Measurements from ENCODE around the gene ALOX12.

The ALOX12 gene

GRCh38 chr17:7002288-7003047 lies 6.6 kb downstream of the ALOX12 start:
- DNase-seq: no peak

GRCh38 chr17:7003745-7004144 lies 7.9 kb downstream of the ALOX12 start:
- no peak for DNase-seq

GRCh38 chr17:7004398-7005253 lies 8.8 kb downstream of the ALOX12 start:
- no peak for DNase-seq

GRCh38 chr17:7005716-7006115 lies 9.9 kb downstream of the ALOX12 start:
- DNase-seq: no peak

DNA sequence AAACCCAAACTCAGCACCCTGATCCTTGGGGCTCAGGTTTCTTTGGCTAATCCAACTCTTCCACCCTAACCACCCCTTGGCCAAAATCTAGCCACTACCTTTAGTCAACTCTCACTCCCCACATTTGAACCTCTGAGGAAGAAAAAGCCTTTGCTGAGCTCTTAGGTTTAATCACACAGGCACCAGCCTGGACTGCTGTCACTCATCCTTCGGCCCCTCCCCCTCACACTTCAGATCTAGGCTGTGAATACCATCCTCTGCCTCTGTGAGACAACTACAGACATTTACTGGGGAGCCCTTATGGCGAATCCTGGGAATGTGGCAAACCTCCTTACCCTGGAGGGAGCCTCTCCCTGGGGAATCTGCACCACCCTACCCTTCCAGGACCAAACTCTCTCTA lies 11.3 kb downstream of the ALOX12 start:
- DNase-seq: no peak

DNA sequence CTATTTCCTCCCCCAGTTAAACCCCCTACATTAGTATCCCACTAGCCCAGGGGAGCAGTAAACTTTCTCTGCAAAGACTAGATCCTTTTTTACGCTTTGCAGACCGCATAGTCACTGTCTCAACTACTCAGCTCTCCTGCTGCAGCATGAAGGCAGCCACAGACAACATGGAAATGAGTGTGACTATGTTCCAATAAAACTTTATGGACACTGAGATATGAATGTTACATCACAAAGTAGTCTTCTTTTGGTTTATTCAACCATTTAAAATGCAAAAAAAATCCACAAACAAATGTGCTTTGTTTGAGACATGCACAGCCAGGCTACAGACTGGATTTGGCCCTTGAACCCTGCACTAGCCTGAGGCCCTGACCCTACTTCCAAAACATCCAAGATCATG lies 14.7 kb downstream of the ALOX12 start:
- DNase-seq: no peak

DNA sequence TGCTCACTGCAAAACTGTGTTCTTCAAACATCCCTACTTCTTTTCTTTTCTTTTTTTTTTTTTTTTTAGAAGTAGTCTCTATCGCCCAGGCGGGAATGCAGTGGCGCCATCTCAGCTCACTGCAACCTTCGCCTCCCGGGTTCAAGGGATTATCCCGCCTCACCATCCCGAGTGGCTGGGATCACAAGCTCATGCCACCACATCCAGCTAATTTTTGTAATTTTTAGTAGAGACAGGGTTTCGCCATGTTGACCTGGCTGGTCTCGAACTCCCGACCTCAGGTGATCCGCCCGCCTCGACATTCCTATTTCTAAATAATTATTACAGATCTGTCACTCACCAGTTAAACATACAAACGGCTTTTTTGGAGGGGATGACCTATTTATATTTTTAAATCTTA lies 15.6 kb downstream of the ALOX12 start:
- no peak for DNase-seq

- no peak for DNase-seq
Observed at GRCh38 chr17:7011942-7012254, 16.0 kb downstream of the ALOX12 start.

DNA sequence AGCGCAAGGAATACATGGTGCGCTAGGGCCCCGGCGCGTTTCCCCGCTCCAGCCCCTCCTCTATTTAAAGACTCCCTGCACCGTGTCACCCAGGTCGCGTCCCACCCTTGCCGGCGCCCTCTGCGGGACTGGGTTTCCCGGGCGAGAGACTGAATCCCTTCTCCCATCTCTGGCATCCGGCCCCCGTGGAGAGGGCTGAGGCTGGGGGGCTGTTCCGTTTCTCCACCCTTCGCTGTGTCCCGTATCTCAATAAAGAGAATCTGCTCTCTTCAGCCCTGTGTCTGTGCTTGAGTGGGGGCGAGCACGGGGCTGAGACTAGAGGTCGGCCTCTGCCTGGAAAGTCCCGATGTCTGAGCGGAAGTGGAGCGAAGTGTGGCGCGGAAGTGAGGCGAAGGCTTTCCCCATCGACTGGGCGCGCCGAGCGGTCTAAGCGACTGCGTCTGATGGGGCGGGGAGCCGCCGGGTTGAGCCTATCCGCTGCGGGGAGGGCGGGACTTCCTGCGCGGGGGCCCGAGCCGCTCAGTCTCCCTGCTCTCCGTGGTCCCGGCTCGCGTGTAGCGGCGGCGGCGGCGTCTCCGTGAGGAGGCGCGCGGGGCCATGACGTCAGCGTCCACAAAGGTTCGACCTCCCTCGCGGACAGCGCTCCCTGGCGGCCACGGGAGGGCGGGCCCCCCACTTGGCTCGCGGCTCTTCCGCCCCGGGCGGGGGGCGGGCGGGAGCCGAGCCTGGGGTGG lies 18.6 kb downstream of the ALOX12 start:
- DNase-seq: peak; percentile 97

- DNase-seq: peak; percentile 79
Observed at GRCh38 chr17:7014995-7015958, 19.4 kb downstream of the ALOX12 start.

DNA sequence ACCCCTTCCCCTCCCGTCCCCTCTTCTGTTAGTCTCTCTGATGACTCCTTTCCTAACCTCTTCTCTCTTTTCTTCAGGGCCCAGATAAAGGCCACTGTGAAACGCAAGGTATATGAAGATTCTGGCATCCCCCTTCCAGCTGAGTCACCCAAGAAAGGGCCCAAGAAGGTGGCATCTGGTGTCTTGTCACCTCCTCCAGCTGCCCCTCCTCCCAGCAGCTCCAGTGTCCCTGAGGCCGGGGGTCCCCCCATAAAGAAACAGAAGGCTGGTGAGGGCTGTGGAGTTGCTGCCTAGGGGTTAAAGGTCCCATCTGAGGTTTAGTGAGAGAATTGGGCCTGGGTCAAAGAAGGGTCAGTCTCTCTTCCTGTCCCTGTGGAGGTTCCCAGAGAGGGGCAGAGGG lies 20.6 kb downstream of the ALOX12 start:
- DNase-seq: no peak

- DNase-seq: no peak
Observed at GRCh38 chr17:7016886-7017826, 21.3 kb downstream of the ALOX12 start.

DNA sequence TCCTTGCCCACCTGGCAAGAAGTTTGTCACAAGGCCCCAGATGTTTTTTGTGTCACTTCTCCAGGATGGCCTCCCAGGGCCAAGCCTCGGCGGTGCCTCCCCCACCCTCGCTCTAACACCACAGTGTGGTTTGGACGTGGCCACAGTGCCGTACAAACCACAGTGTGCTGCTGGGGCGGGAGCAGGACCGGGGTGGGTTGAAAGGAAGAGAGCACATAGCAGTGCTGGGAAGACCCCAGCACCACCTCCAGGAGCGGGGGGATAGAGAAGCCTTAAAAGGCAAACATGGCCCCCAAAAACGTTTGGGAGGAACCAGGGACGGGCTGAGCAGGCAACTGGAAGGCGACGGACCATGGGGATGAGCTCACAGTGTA lies 22.0 kb downstream of the ALOX12 start:
- DNase-seq: no peak

DNA sequence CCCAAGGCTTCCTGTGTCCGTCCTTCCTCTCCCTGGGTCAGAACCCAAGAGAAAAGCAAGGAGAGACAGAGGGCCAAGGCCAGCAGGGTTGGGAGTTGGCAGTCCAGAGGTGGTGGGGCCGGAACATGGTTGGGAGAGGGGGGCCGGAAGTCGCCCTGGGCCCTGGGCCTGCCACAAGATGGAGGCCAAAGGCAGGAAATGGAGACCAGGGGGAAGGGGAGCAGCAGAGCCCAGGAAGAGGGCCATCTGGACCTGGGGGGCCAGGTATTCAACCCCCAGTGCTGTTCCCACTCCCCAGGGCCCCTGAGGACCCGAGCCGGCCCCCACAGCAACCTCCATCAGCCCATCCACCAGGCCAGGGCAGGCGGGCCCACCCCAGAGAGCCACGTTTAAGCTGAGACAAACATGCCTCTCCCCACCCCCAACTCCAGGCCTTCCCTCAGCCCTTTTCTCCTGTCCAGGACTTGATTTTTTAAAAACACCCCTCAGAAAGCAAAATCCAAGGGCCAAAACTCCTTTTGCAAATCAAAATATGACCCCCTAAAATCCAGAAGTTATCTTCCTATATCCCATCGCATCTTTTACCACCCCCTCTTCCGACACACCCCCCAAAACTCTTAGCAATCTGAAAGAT lies 22.6 kb downstream of the ALOX12 start:
- no peak for DNase-seq

DNA sequence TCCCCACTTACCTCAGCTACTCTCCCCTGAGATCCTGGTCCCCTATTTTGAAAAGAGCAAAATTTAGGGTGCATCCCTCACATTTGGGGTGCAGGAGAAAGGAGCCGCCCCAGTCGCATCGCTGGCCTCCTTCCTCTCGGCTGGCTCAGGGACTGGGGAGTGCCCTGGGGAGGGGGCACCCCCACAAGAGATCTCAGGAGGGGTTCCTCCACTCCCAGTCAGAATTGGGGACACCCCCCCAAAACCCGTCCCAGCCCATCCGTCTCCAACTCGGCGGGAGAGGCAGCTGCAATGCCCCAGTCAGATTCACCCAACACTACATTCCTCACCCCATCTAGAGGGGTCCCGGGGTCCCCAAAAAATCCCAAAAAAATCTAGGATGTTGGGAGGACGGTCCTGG lies 23.5 kb downstream of the ALOX12 start:
- DNase-seq: no peak

DNA sequence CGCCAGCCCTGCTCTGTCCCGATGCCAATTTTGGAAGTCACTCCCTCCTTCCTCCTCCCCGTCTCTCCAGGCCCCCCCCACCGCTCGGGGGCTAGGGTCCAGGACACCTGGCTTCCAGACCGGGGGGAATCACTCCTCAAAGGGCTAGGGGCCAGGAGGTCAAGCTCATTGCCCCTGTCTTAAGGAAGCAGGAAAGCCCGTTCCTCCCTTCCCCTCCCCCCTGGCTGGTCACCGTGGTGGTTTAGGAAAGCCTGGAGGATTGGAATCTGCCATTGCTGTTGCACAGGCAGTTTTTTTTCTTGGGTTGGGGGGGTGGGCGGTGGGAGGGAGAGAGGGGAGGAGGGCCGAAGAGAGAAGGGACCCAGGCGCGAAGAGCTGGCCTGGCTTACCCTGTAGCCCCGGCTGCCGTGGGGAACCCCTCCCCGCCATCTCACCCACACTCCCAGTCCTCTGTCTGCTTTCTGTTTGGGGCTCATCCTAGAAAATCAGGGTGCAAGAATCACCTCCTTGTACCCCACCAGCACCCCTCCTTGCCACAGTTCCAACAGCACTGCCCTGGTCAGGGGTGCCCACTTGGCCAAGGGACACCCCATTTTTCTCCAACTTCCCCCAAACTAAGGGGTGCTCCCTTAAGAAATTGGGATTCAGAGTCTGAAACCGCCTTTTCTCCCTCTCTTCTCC lies 24.1 kb downstream of the ALOX12 start:
- no peak for DNase-seq

DNA sequence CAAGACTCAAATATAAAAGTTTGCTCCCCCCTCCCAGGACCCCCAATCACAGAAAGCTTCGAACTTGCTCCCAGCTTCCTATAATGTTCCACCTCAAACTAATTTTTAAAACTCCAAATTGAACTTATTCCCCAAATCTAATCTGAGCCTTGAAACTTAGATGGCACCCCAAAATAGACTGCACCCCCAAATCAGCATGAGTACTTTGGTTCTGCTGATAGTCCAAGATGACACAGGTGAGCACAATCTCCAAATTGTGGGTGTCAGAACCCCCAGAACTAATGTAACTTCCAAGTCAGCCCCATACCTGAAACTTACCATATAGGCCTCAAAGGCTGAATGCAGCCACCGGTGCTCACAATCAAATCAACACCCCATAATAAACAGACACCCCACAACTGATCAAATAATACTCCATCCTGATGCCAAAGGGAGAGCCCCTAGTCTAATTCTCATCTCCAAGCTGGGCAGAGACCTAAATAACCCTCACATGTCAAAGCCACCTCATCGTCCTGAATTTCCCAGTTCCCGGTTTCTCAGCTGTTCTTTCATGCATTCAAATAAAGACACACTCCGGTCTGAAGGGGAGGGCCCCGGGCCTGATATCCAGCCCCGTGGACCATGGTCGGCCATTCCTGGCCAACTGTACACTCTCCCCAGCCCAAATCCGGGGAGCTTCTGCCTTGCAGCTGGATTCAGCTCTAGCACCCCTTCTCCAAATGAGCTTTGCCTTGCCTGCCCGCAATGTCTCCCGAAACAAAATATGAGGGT lies 25.2 kb downstream of the ALOX12 start:
- no peak for DNase-seq

DNA sequence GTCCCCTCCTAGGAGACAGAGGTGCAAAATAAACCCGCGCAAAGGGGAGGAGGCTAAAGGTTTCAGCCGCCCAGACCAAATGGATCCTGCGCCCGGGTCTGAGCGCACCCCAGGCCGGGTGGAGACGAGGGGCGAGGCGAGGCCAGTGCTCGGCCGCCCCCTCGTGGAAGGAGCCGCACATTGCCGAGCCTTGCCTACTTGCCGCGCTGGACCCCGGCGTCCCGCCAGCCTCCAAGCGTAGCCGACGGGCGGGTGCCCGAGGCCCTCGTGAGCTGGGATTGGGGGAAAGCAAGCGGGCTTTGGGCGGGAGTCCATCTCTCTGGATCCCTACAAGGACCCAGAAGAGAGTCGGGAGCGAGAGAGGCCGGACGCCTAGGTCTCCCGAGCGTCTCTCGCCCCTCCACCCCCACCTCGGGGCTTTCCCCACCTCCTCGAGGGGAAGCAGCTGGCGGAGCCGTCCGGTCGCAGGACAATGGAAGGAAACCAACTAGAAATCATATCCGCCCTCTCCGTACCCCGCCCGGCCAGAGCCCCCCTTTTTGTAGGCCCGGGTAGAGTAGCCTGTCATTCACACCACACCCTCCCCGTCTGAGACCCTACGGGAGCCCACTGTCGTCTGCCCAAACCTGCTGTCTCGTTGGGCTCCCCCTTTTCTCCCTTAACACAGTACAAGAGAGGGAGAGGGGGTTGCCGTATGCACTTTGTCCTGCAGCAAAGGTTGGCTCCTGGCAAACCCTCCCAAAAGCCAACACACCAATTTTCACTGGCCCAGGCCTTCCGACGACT lies 26.3 kb downstream of the ALOX12 start:
- peak; percentile 75 for DNase-seq

Measured in activated CD4-positive, alpha-beta T cell treated with anti-CD3 and anti-CD28 coated beads, Interleukin-2, amount 50 U/mL, for 1 hour (primary cell).